Endothelial cell of umbilical vein (primary cell): ENCODE results near the gene ASNS. TPM values are rescaled to one million over a fixed set of nuclear protein-coding genes. Genes with fewer than 3 reads are reported as not detected.

Experiments
- BruUV-seq: library from RNA; stranded (reverse); fragments of 400-500 nt; replicated peaks from 2 replicates; lab custom pipeline; 2021; lab: Mats Ljungman, UMichigan
- CTCF ChIA-PET: fragments of 300-600, 350-600 bp; sonication (Branson Sonifier 250); formaldehyde crosslinking; loops from one replicate; lab custom pipeline; 2021; ENCODE audit warnings: antibody characterized with exemption, inconsistent platforms; lab: Charles Lee
- POLR2A ChIA-PET: fragments of 300-600, 350-600 bp; sonication (Branson Sonifier 250); formaldehyde crosslinking; loops from one replicate; lab custom pipeline; 2021; ENCODE audit warnings: antibody characterized with exemption, inconsistent platforms; lab: Charles Lee
- DNase-seq: peaks from one replicate; pipeline ENCODE4 v3.0.0-alpha.2; 2011; ENCODE audit warnings: low read depth, low spot score
- FAIRE-seq: peaks from 2 replicates; lab custom pipeline; 2011; peaks lifted over from hg19 to GRCh38; lab: Jason Lieb, UNC
- H2AFZ ChIP-seq: 2 replicates; pipeline ENCODE4 v1.6.0; 2012; ENCODE audit warnings: low read depth, low read length, control low read depth, inconsistent platforms
- H3K27ac ChIP-seq: 2 replicates; pipeline ENCODE4 v1.5.1; 2011; ENCODE audit warnings: low read depth, mild to moderate bottlenecking, control low read depth, low read length, moderate library complexity; ENCODE audit not compliant: insufficient read depth
- H3K27me3 ChIP-seq, 2 experiments: 2 replicates each; pipeline versions ENCODE4 v1.6.0 to v1.6.1; 2011; ENCODE audit warnings: low read length in 2 of 2, mixed read lengths in 1 of 2; ENCODE audit not compliant: control insufficient read depth in 2 of 2, insufficient read depth in 2 of 2
- H3K36me3 ChIP-seq, 2 experiments: 2 replicates in 1 of 2; 3 replicates in 1 of 2; pipeline ENCODE4 v1.5.1; 2011; ENCODE audit warnings: low read length in 2 of 2, mild to moderate bottlenecking in 1 of 2, moderate library complexity in 1 of 2; ENCODE audit not compliant: control insufficient read depth in 2 of 2, insufficient read depth in 2 of 2; ENCODE audit errors: extremely low read depth in 1 of 2
- H3K4me1 ChIP-seq: 3 replicates; pipeline ENCODE4 v1.5.1; 2011; ENCODE audit warnings: mild to moderate bottlenecking, low read length; ENCODE audit not compliant: control insufficient read depth, insufficient read depth; ENCODE audit errors: extremely low read depth
- H3K4me2 ChIP-seq: 2 replicates; pipeline ENCODE4 v1.6.1; 2011; ENCODE audit warnings: low read length, control low read depth, mixed read lengths; ENCODE audit not compliant: insufficient read depth
- H3K4me3 ChIP-seq, 3 experiments: fragments of 200-600 bp in 1 of 3; sonication (generic), shearing (Covaris generic) in 1 of 3; replicated peaks in 1 of 3; 2 replicates each; pipeline ENCODE4 v1.5.1; 2011 to 2016; ENCODE audit warnings: control low read depth in 3 of 3, low read length in 3 of 3, mild to moderate bottlenecking in 2 of 3, inconsistent platforms in 1 of 3, low read depth in 1 of 3, moderate library complexity in 1 of 3; ENCODE audit not compliant: insufficient read depth in 1 of 3
- H3K79me2 ChIP-seq: 2 replicates; pipeline ENCODE4 v1.6.0; 2012; ENCODE audit warnings: low read length, inconsistent platforms; ENCODE audit not compliant: control insufficient read depth, insufficient read depth
- H3K9ac ChIP-seq: replicated peaks from 2 replicates; pipeline ENCODE3; 2011; ENCODE audit warnings: low read length, control low read depth; ENCODE audit not compliant: insufficient read depth; ENCODE audit errors: extremely low read depth
- H3K9me1 ChIP-seq: replicated peaks from 3 replicates; pipeline ENCODE4 v1.6.0; 2011; ENCODE audit warnings: mild to moderate bottlenecking, low read length; ENCODE audit not compliant: control insufficient read depth, insufficient read depth; ENCODE audit errors: extremely low read depth
- H3K9me3 ChIP-seq: replicated peaks from 2 replicates; pipeline ENCODE4 v1.5.1; 2012; ENCODE audit warnings: low read length, inconsistent platforms; ENCODE audit not compliant: control insufficient read depth, insufficient read depth
- H4K20me1 ChIP-seq: replicated peaks from 2 replicates; pipeline ENCODE3; 2011; ENCODE audit warnings: mild to moderate bottlenecking, low read length; ENCODE audit not compliant: control insufficient read depth, insufficient read depth; ENCODE audit errors: extremely low read depth
- CTCF ChIP-seq, 2 donors: IDR thresholded peaks; 1 replicate in 1 of 2; 2 replicates in 1 of 2; pipeline ENCODE4 v1.5.1; 2011; ENCODE audit warnings: low read length in 2 of 2, mild to moderate bottlenecking in 2 of 2, moderate library complexity in 2 of 2, control low read depth in 1 of 2, inconsistent platforms in 1 of 2, low read depth in 1 of 2; ENCODE audit not compliant: insufficient read depth in 1 of 2; ENCODE audit errors: extremely low read depth in 1 of 2
- FOS ChIP-seq: IDR thresholded peaks from 2 replicates; pipeline ENCODE4 v1.6.1; 2011; ENCODE audit warnings: mild to moderate bottlenecking, low read length, moderate library complexity, borderline replicate concordance; ENCODE audit not compliant: insufficient read depth
- GATA2 ChIP-seq: IDR thresholded peaks from 2 replicates; pipeline ENCODE4 v1.7.0; 2011; ENCODE audit warnings: low read depth, mild to moderate bottlenecking, moderate library complexity, mixed read lengths, low read length; ENCODE audit not compliant: insufficient read length, insufficient read depth
- MYC ChIP-seq: IDR thresholded peaks from one replicate; pipeline ENCODE4 v1.6.1; 2011; ENCODE audit warnings: mild to moderate bottlenecking, low read depth, low read length
- POLR2A ChIP-seq: IDR thresholded peaks from 2 replicates; pipeline ENCODE4 v1.6.1; 2012; ENCODE audit warnings: low read depth, mild to moderate bottlenecking, control low read depth, low read length
- POLR2AphosphoS5 ChIP-seq: IDR thresholded peaks from 2 replicates; pipeline ENCODE4 v1.6.1; 2012; ENCODE audit warnings: low read depth, mild to moderate bottlenecking, control low read depth, low read length, moderate library complexity; ENCODE audit not compliant: insufficient read depth
- dilution Hi-C: fragments of 300-500 bp; cut with MboI; formaldehyde crosslinking; loops from one replicate; pipeline ENCODE4 v1.15.0; 2019; ENCODE audit warnings: low sequenced_read_pairs; ENCODE audit not compliant: extremely low pct_ligation_motif_present
- intact Hi-C: fragments of 100-400 bp; cut with micrococcal nuclease; formaldehyde crosslinking; loops from one replicate; pipeline ENCODE4 v1.10.0; 2022
- polyA plus RNA-seq, 4 experiments: library from polyadenylated mRNA; depleted of rRNA in 3 of 4; stranded (reverse) in 3 of 4; unstranded in 1 of 4; fragments of >200 nt; gene quantifications; 2 replicates each; pipeline versions ENCODE4 v1.2.1 to v1.2.3, GENCODE V29; 2011 to 2012; ENCODE audit warnings: missing spikeins in 1 of 4
- total RNA-seq: library from RNA; stranded (reverse); gene quantifications from 2 replicates; pipeline ENCODE4 v1.2.3, GENCODE V29; 2021
- TF ChIP-seq, protein P1 (sequence below): IDR thresholded peaks from 2 replicates; pipeline ENCODE4 v1.6.1; 2011; ENCODE audit not compliant: insufficient read depth, insufficient read length

The ASNS gene
- total and polyA plus RNA-seq, 2 donors (not counting 3 experiments of a cell fraction or from before 2014, with no cell fraction given) = 5.1 to 15.0 TPM

DNA sequence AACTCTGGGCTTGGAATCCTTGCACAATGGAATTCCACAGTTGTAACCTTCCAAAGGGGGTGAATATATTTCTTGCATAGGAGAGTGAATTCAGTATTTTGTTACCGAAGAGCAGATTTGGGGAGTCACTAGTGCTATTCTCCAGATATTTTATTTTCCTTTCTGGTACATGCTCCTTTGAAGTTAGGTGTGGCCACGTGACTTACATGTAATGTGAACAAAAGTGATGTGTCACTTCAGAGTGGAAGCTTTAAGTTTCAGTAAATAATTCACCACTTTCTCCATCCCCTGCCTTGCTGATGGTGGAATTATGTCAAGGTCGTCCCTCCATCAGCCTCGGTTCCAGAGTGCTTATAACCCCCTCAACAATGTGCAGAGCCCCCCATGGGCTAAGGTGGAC lies 25.3 kb downstream of the ASNS start:
- intact Hi-C loops = loop anchor here (10.0 kb wide), 1 partner anchor 168 kb away; no protein-coding TSS in a partner anchor
- DNase-seq (no peak), FAIRE-seq (no peak)
- CTCF ChIA-PET = interaction anchor here (1.8 to 4.9 kb wide), 3 partner anchors 11 to 741 kb away, joined by 5 to 33 read pairs (median 12); no protein-coding TSS in a partner anchor
- no peak overlapping the region for H3K4me2 ChIP-seq
- no peaks in the 10 kb centered on the region for H3K9me3 ChIP-seq
- TF ChIP-seq POLR2AphosphoS5 (no peak), CTCF (IDR thresholded peaks at IDR 0.05; ENCODE audit: extremely low read depth in 1 of 2, insufficient read depth in 1 of 2, low read depth in 1 of 2, low read length in 2 of 2) (no peak), MYC (no peak), FOS (no peak), POLR2A (no peak), GATA2 (no peak)
- TF ChIP-seq, protein P1, sequence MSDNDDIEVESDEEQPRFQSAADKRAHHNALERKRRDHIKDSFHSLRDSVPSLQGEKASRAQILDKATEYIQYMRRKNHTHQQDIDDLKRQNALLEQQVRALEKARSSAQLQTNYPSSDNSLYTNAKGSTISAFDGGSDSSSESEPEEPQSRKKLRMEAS = no peak
- no peak overlapping the region for H3K4me3 ChIP-seq
- BruUV-seq = no TSS peak
- H3K9me1 ChIP-seq = no peaks in the 10 kb centered on the region
- no peak overlapping the region for H2AFZ ChIP-seq
- no peak overlapping the region for H3K9ac ChIP-seq
- H3K79me2 ChIP-seq = no peaks in the 10 kb centered on the region
- no peak overlapping the region for H3K27ac ChIP-seq
- POLR2A ChIA-PET = no interaction called here
- no peaks in the 10 kb centered on the region for H4K20me1 ChIP-seq
- dilution Hi-C loops = no loop called here
- peaks cover 0 to 2% of the 10 kb centered on the region in 2 experiments for H3K36me3 ChIP-seq
- H3K4me1 ChIP-seq = no peaks in the 10 kb centered on the region
- no peaks in the 10 kb centered on the region for H3K27me3 ChIP-seq
